Stimulated activated CD8-positive, alpha-beta memory T cell treated with anti-CD3 and anti-CD28 coated beads, Interleukin-12 subunit alpha, Interleukin-12 subunit beta, amount 100 ng/mL, for 4 hours (primary cell): Measurements from ENCODE around the gene ARHGEF11.

Source experiments
- DNase-seq: peaks from one replicate; pipeline ENCODE4 v3.0.0-alpha.2; 2020; ENCODE audit warnings: low read depth

The ARHGEF11 gene

DNA sequence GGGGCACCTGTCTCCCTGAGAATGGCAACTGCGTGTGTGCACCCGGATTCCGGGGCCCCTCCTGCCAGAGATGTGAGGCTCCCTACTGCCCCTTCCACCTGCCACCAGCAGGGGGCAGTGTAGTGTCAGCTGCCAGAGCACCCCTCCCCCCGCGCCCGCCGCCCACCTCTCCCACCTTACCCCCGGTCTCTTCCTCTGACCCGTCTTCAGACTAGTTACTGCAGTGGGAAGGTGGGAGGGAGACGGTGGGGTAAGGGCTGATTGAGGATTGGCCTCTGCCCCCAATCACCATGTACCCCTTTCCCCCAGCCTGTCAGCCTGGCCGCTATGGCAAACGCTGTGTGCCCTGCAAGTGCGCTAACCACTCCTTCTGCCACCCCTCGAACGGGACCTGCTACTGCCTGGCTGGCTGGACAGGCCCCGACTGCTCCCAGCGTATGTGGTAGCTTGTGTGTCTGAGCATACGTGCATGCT, 135.2 kb downstream of the ARHGEF11 start:
- no peak for DNase-seq

DNA sequence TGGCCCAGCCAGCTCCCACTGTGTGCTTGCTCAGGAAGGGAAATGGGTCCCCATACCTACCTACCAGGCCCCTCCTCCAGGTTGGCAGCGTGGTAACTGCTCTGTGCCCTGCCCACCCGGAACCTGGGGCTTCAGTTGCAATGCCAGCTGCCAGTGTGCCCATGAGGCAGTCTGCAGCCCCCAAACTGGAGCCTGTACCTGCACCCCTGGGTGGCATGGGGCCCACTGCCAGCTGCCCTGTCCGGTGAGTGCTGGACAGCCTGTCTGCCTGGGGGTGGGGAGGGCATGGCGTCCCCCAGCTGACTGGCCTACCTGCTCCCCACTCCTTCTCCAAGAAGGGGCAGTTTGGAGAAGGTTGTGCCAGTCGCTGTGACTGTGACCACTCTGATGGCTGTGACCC, 135.9 kb downstream of the ARHGEF11 start:
- no peak for DNase-seq

DNA sequence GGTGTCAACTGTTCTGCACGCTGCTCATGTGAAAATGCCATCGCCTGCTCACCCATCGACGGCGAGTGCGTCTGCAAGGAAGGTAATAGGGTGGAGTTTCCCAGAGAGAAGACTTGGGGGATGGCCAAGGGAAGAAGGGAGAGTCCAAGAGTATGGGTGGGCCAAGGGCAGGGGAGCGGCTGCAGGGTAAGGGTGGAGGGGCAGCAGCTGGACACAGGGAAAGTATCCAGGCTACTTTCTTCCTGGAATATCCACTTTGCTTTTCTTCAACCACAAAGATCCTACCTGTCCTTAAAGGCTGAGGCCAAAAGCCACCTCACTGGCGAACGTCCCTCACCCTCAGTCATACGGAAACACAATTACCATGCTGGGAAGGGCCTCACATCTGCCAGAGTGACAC, 136.6 kb downstream of the ARHGEF11 start:
- no peak for DNase-seq

DNA sequence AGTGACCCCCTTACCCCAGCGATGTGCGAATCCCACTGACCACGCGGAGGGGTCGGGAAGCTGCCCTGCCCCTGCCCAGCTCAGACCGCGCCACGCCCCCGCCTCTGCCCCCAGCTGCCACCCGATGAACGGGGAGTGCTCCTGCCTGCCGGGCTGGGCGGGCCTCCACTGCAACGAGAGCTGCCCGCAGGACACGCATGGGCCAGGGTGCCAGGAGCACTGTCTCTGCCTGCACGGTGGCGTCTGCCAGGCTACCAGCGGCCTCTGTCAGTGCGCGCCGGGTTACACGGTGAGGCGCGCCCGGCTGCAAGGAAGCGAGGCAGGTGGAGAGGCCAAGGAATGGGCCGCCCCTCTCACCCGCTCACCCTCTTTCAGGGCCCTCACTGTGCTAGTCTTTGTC, 137.0 kb downstream of the ARHGEF11 start:
- DNase-seq = no peak

DNA sequence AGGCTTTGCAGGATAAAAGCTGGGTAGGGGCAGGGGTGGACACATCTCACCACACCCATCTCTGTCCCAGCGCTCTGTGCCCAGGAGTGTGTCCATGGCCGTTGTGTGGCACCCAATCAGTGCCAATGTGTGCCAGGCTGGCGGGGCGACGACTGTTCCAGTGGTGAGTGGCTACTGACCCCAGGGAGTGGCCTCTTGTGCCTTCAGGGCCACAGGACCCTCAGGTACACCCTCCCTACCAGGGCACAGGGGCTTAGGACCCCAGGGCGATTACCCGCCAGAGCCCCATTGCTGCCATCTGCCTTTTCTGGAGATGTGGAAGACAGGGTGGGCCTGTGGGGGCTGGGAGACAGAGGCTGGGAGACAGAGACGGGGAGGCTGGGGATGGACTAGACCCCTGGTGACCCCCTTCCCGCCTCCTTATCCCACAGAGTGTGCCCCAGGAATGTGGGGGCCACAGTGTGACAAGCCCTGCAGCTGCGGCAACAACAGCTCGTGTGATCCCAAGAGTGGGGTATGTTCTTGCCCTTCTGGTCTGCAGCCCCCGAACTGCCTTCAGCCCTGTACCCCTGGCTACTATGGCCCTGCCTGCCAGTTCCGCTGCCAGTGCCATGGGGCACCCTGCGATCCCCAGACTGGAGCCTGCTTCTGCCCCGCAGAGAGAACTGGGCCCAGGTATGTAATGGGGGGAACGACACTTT, 139.2 kb downstream of the ARHGEF11 start:
- DNase-seq = no peak

DNA sequence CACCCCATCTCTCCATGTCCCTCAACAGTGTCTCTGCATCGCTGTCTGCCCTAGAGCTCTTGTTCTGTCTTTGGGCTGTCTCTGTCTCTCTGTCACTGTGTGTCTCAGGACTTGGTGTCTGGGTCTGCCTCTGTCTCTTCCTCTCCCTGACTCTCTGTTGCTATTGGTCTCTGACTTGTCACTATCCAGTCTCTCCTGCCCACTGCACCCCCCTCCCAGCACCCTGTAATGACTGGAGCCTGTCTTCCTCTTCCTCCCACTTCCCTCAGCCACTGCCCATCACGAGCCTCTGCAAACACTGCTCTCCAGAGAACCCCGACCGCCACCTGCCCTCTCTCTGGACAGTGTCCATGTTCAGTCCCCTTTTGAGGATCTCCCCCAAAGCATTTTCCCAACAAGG, 139.9 kb downstream of the ARHGEF11 start:
- no peak for DNase-seq

DNA sequence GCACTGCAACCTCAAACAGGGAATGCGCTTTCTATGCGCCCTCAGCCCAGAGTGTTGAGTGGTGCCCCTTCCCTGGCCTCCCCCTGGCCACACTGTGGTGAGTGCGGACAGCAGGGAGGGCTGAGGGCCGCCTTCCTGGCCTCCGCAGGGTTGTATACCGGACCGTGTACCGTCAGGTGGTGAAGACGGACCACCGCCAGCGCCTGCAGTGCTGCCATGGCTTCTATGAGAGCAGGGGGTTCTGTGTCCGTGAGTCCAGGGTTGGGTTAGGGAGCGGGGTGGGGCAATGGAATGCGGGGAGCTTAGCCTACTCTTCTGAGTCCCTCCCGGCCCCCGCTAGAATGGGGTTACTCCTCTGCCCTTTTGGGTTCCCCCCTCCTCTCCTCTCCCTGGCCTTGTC, 140.4 kb downstream of the ARHGEF11 start:
- DNase-seq = no peak

DNA sequence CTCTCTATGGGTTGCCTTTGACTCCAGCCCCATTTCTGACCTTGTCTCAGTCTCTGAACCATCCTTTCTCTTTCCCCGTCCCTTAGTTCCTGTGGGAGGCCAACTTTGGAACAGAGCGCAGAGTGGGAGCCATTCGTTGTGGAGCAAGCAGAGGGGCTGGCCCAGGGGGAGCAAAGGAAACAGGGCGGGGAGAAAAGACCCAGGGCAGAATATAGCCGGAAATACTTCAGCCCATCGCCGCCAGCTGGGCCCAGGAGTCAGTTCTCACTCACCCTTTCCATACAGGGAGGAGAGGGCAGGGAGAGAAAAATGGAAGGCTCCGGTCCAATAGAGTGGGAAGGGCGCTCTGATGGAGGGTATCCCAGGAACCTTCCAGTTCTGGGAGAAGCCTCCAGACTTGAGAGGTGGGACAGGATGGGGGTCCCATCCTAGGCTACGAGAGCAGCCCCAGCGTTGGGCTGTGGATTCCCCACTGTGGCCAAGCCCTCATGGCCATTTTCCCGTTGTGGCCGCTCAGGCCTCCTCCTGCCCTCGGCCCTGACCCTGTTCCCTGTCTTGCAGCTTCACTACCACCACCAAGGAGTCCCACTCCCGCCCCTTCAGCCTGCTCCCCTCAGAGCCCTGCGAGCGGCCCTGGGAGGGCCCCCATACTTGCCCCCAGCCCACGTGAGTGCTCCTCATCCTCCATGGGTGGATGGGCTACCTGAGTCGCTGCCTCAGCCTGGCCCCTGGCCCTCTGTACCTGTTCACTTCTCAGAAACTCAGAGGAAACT, 141.2 kb downstream of the ARHGEF11 start:
- DNase-seq = no peak

DNA sequence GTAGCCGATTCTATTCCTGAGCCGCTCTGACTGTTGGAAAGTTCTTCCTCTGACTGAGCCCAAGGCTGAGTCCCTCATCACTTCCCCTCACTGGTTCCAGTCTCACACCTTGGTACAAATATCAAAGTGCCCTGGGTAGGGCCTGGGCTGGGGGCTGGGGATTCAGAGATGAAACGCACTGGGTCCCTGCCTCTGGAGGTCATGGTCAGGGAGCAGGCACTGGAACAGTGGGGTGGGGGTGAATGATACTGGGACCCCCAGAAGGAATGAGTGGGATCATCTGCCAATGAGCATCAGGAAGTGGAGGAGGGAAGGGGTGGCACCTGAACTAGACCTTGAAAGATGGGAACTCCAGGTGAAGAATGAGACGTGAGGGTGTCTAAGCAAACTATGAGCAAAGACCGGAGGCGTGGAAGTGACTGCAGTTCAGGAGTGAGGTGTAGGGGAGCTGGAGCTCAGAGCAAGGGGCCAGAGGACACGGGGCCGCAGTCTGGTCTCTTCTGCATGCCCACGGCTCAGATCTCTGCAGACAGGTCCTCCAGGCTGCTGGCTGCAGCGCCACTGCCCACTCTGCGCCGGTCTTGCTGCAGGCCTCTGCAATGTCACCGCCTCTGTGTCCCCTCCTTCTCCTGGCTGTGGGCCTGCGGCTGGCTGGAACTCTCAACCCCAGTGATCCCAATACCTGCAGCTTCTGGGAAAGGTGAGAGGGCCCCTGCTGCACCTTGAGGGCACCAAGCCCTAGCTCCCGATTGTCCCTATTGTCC, 142.0 kb downstream of the ARHGEF11 start:
- no peak for DNase-seq

DNA sequence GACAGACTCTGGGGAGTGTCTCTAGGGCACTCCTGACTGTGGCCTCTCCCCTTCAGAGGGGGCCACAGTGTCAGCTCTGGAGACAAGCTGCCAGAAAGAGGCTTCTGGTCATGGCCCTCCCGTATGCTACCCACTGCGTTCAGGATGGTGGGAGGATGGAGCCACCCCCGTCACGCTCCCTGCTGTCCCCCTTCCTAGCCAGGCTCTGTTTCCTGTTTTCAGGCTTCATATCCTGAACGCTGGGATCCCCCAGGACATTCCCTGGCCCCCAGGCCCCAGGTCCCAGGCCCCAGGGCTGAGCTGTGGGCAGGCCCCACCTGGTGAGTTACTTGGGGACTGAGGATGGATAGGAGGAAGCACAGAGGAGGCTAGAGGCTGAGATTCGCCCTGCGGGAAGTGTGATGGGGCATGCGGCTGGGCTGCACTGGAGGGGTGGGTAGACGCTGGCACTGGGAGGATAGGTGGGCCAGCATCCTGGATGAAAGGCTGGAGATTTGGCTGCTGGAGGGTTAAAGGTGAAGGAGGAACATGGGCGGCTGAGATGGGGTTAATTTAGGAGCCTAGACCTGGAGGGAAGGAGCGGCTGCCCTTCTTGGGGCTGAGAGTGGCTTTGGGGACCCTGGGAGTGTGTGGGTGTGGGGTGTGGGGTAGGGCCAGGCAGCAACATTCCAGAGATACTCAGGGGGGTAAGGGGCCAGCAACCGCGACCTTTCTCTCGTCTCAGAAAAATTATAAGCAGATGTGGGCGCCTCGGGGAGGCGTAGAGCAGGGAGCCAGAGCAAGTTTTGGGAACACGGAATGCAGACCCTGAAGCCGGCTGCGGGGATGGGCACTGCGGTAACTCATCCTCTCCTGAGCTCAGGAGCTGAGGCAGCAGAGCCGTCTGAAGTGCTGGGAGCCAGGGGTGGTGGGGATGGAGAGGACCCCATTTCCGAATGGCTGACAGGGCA, 143.3 kb downstream of the ARHGEF11 start:
- DNase-seq = no peak

DNA sequence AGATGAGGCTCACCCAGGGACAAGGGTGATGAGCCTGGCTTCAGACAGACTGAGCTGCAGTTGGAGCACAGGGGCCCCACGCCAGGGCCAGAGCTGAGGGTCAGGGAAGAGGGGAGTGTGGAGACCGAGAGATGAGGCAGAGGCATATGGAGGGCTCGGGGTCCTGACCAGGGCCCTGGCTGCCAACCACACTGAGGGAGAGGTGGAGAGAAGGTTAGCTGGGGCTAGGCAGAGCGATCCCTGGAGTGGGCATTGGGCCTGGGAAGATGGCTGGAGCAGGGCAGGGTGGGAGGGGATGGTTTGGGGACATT, 144.0 kb downstream of the ARHGEF11 start:
- DNase-seq = no peak

DNA sequence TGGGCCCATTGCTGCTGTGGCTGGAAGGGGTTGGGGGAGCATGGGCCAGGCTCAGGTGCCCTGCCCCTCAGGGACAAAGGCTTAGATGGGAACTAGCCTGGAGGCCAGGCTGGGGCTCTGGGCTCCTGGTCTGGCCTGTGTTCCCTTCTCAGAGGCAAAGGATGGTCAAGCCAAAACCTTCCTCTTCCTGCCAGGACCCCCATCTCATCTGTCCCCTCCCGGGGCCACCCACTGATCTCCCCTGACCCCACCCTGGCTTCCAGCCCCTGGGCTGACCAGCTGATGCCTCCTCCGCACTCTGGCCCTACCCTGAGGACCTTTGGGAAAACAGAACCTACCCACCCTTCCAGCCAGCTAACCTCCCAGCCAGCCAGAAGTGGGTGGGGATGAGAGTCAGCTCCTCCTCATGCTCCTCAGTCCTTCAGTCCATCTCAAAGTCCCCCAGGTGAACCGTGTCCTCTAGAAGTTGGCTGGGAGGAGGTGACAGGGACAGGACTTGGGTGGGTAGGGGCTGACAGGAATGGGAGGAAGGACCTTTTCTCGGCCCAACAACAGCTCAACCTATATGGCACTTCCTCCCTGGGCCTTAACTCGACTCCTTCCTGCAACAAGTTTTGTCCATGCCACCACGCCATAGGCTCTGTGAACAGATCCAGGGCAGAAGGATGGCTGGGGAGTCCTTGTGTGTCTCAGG, 144.5 kb downstream of the ARHGEF11 start:
- no peak for DNase-seq

DNA sequence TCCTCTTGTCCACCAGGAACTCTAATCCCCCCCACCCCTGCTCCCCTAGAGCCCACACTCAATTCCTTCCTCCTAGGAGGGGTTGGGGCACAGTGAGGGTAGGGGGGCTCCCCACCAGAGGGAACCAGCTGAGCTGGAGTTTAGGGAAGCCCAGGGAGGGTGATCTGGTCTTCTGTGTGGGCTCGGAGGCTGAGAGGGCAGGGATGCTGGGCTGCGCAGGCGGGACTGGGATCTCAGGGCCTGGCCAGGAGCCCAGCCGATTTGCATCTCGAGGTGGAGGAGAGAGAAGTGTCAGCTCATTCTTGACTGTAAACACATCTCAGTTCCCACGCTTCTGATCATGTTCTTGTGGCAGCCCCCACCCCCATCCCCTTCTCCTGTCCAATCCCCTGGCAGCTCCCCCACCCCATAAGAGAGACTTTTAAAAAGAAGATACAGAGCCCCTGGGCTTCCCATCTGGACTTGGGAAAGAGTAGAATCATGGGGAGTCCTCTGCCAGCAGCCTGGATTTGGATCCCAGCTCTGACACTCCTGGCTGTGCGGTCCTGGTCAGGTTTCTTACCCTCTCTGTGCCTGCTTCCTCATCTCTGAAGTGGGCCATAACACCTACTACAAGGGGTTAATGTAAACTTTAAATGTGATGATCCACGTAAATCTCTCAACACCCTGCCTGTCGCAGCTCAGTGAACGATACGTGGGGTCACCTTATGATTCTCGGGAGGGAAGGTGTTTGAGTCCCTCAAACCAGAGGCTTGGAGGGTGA, 145.4 kb downstream of the ARHGEF11 start:
- DNase-seq = no peak

DNA sequence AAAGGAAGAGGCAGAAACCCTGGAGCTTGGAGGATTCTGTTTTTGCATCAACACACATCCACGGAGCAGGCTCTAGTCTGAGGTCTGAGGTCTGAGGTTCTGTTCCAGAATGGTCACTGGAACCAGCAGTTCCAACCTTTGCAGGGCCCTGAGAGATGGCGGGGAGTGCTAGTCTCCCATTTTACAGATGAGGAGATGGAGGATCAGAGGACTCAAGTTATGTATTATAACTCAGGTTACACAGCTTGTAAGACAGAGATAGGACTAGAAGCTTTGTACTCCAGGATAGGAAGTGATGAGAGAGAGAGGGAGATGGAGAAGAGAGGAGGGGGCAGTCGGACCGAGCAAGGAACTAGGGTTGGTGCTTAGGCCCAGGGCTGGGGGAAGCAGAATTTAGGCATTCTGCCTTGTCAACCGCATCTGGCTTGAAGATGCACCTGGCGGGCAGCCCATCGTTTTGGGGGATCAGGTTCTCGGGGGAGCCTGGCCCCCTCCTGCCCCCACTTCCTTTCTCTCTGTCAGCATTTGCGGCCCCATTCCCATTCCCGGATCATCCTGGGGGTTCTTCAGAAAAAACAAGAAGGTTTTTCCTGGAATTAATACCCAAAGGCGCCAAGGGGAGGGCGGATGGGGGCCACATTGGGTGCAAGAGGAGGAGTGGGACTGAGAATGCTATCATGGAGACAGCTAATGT, 146.4 kb downstream of the ARHGEF11 start:
- DNase-seq = no peak

DNA sequence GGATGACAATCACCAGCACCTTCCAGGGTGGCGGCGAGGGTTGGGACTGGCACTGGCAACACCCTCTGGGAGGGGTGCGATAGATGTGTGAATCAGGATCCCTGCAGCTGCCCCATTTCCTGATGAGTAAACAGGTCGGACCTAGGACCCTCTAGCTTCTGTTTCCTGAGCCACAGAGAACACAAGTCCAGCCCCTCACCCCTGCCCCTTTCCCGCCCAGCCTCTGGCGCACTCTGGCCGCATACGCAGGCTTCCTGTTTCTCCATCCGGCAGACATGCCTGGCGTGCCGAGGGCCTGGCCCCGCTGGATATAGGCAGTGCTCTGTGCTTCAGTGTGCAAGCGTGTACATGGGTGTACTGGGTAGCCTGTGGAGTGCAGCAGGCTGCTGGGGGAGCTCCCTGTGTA, 147.4 kb downstream of the ARHGEF11 start:
- no peak for DNase-seq

DNA sequence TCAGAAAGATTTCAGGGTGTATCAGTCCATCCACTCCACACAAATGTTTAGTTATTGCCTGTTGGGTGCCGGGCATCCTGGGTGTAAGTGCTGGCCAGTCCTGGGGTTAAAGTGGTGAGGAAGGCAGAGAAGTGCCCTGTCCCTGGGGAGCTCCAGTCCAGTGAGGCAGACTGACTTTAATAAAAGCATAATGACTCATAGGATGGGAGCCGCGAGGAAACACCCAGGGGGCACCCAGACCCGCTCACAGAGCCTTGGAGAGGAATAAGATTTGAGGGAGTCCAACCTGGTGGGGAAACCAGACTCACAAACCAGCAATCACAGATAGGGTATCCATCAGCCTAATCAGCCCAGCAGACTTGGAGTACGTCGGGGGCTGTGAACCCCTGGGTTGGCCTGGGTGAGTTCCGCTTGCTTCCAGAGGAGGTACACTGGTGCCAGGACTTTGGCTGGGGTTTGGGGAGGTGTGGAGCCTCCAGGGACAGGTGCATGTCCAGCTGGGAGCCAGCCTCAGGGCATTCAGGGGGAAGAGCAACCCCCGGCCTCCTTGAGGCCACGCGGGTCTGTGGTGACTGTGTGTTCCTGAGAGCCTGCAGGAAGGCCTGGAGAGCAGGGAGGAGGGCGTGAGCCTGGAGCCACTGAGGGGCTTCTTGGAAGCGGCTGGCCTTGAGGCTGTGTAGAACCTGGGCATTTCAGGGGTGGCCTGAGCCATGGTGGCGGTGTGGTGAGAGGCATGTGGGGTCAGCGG, 148.3 kb downstream of the ARHGEF11 start:
- DNase-seq = no peak

DNA sequence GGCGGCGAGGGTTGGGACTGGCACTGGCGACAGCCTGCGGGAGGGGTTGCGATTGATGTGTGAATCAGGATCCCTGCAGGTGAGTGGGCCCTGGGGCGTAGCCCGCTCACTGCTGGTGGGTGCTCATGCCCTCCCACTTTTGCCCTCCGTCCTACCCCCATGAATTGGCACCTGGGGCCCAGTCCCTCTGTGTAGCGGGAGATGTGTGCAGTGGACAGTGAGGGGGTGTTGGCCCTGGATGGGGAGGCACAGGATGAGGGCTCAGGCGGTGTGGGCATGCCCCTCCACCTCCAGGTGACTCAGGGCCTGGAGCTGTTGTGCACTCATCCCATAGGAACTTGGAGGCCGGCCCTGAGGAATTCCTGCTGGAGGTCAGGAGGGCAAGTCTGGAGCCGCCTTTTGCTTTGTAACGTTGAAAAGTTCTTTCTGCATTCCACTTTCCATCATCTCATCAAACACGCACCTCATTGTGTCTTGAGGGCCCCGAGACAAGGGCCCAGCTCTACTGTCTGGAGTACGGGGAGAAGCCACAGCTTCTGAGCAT, 149.0 kb downstream of the ARHGEF11 start:
- DNase-seq = no peak

DNA sequence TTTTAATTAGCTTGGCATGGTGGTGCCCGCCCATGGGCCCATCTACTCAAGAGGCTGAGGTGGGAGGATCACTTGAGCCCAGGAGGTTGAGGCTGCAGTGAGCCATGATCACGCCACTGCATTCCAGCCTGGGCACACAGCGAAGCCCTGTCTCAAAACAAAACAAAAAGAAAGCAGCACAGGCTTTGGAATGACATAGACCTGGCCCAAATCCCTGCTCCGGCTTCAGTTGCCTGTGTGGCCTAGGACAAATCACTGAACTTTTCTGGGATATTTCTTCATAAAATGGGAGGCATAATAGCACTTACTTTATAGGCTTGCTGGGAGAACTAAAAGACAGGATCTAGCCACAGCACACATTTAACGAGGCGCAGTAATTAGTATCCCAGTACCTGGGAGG, 149.6 kb downstream of the ARHGEF11 start:
- no peak for DNase-seq

DNA sequence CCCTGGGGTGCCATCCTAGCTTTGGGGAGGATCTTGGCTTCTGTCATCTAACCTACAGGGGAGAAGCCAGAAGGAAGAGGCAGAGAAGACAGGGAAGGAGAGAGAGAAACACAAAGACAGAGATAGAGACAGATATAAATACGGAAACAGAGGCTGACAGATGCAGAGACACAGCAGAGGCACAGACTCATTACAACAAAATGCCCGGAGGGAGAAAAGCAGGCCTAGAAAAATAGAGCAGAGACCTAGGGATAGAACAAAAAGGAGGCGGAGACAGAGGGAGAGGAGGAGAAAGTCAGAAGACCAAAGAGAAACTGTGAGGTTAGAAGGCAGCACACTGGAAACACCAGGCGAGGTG, 150.1 kb downstream of the ARHGEF11 start:
- no peak for DNase-seq
